IgD-negative memory B cell (primary cell): ENCODE data around the gene VIPR2. TPM values are rescaled to one million over a fixed set of nuclear protein-coding genes. Genes with fewer than 3 reads are reported as not detected.
"Not testable (repeated sequence)": the region's sequence is repeated elsewhere in the genome, so short reads cannot be mapped to it uniquely, and the experiment has no call there.

Source experiments
- H3K27ac Mint-ChIP-seq, 3 donors: one replicate each; pipeline ENCODE4 v1.8.0; 2020 to 2022; ENCODE audit warnings: mild to moderate bottlenecking in 3 of 3, mixed read lengths in 3 of 3, moderate library complexity in 1 of 3
- H3K27me3 Mint-ChIP-seq: one replicate; pipeline ENCODE4 v1.8.0; 2021; ENCODE audit warnings: mixed read lengths
- H3K36me3 Mint-ChIP-seq: one replicate; pipeline ENCODE4 v1.8.0; 2020; ENCODE audit warnings: mild to moderate bottlenecking, mixed read lengths
- H3K4me1 Mint-ChIP-seq, 3 donors: one replicate each; pipeline ENCODE4 v1.8.0; 2020 to 2022; ENCODE audit warnings: mixed read lengths in 3 of 3, mild to moderate bottlenecking in 1 of 3
- H3K4me3 Mint-ChIP-seq, 4 donors: one replicate each; pipeline ENCODE4 v1.8.0; 2020 to 2022; ENCODE audit warnings: mild to moderate bottlenecking in 4 of 4, mixed read lengths in 4 of 4, moderate library complexity in 3 of 4
- H3K9me3 Mint-ChIP-seq, 3 donors: one replicate each; pipeline ENCODE4 v1.8.0; 2020 to 2021; ENCODE audit warnings: mixed read lengths in 3 of 3, mild to moderate bottlenecking in 1 of 3
- polyA plus RNA-seq: library from polyadenylated mRNA; unstranded; fragments of 300-500 nt; fragmentation: Illumina TruSeq; gene quantifications from one replicate; pipeline ENCODE4 v1.2.3, GENCODE V29; 2021

VIPR2 gene
- polyA plus RNA-seq, 1 donor from 2014 or later: not detected

DNA sequence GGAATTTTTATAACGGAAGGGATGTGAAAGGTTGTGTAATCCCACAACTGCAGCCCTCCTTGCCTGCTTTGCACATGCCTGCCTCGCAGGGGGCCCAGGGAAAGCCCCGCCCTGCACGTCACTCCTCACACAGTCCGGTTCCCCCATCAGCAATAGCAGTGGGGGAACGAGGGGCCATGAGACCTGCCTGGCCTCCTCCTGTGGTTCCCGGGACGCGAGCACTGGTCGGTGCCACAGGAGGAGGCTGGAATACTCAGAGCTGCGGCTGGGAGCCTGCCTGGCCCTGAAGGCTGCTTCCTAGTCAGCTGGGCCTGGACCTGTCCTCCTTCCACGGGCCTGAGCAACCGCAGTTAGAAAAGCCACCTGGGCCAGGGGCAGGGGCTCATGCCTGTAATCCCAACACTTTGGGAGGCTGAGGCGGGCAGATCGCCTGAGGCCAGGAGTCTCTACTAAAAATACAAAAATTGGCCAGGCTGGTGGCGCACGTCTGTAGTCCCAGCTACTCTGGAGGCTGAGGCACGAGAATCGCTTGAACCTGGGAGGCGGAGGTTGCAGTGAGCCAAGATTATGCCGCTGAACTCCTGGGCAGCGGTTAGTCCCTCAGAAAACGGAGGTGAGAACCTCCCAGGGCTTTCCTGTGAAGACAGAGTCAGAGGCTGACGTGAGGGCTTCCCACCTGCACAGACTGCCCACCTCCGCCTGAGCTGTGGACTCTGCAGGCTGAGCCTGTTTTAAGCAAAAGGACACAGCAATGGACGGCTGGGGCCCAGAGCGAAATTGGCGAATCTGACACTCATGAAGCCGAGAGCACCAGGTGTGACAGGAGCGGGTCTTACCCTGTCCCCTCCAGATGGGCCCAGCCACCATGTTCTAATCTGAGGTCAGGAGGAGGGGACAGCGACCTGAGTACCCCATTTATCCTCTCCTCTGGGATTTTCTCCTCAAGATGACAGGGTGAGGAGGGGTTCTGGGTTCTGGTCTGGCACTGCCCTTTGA, 52.9 kb downstream of the VIPR2 start:
- Mint-ChIP-seq H3K9me3 (no peaks in the 10 kb centered on the region), H3K36me3 (no peaks in the 10 kb centered on the region), H3K27me3 (no peaks in the 10 kb centered on the region), H3K4me3 (no peak overlapping the region), H3K4me1 (no peaks in the 10 kb centered on the region), H3K27ac (no peak overlapping the region)

DNA sequence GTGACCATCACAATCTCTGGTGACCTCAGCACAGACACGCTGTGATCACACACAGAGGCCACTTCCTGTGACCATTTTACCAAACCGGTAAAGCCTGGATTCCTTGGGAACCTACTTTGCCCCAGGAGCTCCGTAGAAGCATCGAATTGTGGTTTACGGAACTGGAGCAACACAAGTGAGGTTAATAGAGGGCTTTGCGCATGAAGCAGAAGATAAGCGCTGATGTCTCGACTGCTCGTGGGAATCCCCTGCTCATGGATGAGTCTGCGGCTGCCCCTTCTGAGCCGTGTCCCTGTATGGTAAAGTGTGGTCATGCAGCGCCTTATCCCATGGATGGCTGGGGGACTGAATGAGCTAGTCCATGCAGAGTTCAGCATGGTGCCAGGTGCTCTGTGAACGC, 53.6 kb downstream of the VIPR2 start:
- Mint-ChIP-seq H3K27me3 (no peaks in the 10 kb centered on the region), H3K4me3 (no peak overlapping the region), H3K4me1 (no peaks in the 10 kb centered on the region), H3K9me3 (no peaks in the 10 kb centered on the region), H3K27ac (no peak overlapping the region), H3K36me3 (no peaks in the 10 kb centered on the region)

DNA sequence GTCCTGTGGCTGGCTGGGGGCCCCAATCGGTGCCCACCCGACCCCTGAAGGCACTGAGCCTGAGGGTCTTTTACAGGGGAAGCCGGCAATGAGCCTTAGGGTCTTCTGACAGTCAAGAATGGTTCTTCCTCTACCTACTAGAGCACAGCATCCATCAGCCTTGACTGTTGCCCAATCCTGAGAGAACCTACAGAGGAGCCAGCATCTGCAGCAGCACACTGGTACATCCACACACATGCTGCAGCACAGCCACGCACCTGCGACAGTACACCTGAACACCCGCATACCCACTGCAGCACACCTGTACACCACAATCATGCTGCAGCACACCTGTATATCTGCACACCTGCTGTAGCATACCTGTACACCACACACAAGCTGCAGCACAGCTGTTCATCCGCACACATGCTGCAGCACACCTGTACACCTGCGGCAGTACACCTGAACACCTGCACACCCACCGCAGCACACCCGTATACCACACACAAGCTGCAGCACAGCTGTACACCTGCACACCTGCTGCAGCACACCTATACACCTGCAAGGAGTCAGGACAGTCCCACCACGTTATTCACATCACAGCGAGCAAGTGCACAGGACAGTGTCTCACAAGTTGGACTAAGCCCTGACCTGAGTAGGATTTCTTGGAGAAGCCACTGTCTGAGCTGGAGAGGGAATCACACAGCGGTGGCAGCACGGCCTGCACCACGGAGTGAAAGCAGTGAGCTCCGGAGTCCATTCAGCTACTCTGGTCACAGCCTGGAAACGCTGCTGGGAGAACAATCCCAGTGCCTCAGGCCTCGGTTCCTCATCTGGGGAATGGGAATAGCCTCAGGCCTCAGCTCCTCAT, 56.4 kb downstream of the VIPR2 start:
- Mint-ChIP-seq H3K27me3 (no peaks in the 10 kb centered on the region), H3K27ac (no peak overlapping the region), H3K36me3 (no peaks in the 10 kb centered on the region), H3K4me3 (no peak overlapping the region), H3K9me3 (no peaks in the 10 kb centered on the region), H3K4me1 (no peaks in the 10 kb centered on the region)

DNA sequence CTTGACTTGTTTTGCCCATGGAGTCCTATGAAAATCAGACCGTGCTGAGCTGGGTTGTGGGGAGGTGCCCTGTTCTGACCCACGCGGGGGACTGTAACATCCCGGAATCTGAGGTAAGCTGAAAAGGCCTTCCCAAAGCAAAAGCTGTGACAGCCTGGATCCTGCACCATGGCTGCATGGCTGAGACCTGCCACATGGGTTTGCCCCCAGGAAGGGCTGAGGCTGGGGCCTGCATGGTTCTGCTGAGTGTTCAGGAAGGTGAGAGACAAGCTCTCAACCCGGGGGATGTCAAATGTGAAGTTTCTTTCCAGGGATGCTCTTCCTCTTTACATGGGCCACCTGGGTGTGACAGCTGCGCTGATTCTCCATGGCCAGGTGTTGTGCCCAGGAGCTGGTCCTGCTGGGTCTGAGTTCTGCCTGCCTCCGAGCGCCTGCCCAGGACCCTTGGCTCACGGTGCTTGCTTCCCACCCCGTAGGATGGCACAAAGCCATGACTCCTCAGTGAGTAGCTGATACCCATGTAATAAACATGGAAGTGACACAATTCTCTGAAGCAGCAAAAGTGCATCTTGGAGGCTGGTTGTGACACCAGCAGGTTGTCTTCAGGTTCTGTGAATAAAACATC, 58.3 kb downstream of the VIPR2 start:
- Mint-ChIP-seq H3K4me3 (no peak overlapping the region), H3K27me3 (no peaks in the 10 kb centered on the region), H3K27ac (peak overlapping the region in 1 of 3 donors; percentile 76), H3K4me1 (no peaks in the 10 kb centered on the region), H3K9me3 (peaks cover 0 to 1% (median 1%) of the 10 kb centered on the region in 3 donors), H3K36me3 (no peaks in the 10 kb centered on the region)

DNA sequence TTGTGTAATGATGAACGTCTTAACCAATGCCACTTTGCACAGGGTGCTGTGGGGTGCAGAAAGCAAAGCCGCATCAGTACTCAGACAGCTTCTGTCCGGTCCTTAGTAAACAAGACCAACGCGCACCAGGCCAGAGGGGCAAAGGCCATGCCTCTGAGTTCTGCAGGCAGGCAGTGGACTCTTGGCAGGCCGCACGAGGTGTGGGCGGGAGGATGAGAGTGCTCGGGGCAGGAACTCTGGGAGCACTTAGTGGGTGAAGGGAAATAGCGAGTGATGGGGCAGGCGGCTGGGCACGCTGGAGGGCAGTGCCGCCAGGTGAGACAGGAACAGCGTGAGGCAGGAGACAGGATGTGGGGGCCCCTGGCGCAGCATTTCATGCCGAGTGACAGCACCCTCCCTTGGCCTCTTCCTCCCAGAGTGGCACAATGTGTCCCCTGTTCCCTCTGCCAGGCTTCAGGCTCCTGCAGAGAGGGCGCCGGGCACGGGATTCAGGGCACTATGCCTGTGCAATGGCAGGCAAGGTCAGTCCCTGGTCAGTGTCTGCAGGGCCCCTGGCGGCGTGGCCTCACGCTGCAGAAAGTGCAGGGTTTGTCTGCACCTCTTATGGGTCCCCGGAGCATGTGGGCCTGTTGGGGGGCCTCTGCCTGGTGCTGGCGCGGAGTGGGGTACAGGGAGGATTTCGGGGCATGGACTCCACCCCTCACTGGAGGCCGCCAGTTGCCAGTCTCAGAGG, 60.4 kb downstream of the VIPR2 start:
- Mint-ChIP-seq H3K9me3 (peaks cover 0 to 1% (median 1%) of the 10 kb centered on the region in 3 donors), H3K27ac (peak overlapping the region in 1 of 3 donors; percentile 59), H3K27me3 (no peaks in the 10 kb centered on the region), H3K4me1 (no peaks in the 10 kb centered on the region), H3K36me3 (no peaks in the 10 kb centered on the region), H3K4me3 (no peak overlapping the region)

DNA sequence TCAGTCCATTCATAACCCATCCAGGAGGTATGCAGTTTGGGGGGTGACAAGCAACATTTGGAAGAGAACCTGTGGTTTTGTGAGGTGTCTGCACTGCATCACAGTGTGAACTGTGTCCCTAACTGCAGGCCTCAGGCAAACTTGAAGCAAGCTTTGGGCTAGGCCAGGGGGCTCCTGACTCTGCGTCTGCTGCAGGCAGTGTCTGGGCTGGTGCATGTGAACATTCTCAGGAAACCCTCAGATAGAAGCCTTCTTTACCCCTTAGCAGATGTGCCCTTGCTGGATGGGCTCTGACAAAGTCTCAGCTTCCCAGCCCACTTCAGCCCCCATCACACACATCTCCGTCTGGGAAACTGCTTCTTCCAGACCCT, 61.0 kb downstream of the VIPR2 start:
- Mint-ChIP-seq H3K36me3 (no peaks in the 10 kb centered on the region), H3K4me3 (no peak overlapping the region), H3K9me3 (peaks cover 0 to 1% (median 1%) of the 10 kb centered on the region in 3 donors), H3K27me3 (peaks cover 3% of the 10 kb centered on the region), H3K4me1 (no peaks in the 10 kb centered on the region), H3K27ac (no peak overlapping the region)

DNA sequence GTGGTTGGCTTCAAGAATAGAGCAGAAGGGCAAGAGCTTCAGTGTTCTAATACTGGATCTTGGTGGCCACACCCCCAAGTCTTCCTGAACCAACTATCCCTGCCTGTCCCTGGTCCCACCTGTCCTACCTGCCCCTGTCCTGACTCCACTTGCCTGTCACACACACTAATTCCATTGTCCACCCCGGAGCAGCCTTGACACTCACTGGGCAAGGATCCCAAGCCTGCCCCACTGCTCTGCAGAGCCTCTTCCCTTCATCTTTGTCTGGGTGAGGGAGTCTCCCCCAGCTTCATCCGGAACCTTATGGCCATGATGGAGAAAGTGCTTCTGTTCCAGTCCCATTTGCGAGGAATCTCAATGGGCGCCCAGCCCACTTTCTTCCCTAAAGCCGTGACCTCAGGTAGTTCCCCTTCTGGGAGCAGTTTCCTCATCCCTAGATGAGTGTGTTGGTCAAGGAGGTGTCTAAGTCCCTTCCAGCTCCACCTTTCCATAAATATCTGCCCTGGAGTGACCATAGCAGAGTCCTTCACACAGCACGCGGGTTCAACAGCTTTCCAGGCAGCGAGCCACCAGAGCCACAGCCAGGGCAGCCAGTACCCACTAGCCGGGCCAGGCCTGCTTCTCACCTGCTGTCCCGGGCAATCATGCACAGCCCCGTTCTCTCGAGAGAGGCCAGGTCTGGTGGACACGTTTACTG, 61.5 kb downstream of the VIPR2 start:
- Mint-ChIP-seq H3K4me1 (no peaks in the 10 kb centered on the region), H3K27ac (peak overlapping the region in 1 of 3 donors; percentile 48), H3K9me3 (peaks cover 0 to 1% (median 1%) of the 10 kb centered on the region in 3 donors), H3K27me3 (peaks cover 5% of the 10 kb centered on the region), H3K4me3 (no peak overlapping the region), H3K36me3 (no peaks in the 10 kb centered on the region)

DNA sequence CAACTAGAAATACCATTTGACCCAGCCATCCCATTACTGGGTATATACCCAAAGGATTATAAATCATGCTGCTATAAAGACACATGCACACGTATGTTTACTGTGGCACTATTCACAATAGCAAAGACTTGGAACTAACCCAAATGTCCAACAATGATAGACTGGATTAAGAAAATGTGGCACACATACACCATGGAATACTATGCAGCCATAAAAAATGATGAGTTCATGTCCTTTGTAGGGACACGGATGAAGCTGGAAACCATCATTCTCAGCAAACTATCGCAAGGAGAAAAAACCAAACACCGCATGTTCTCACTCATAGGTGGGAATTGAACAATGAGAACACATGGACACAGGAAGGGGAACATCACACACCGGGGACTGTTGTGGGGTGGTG, 62.6 kb downstream of the VIPR2 start:
- not testable (repeated sequence) for H3K4me3 Mint-ChIP-seq, H3K9me3 Mint-ChIP-seq, H3K4me1 Mint-ChIP-seq, H3K27ac Mint-ChIP-seq, H3K27me3 Mint-ChIP-seq, H3K36me3 Mint-ChIP-seq

DNA sequence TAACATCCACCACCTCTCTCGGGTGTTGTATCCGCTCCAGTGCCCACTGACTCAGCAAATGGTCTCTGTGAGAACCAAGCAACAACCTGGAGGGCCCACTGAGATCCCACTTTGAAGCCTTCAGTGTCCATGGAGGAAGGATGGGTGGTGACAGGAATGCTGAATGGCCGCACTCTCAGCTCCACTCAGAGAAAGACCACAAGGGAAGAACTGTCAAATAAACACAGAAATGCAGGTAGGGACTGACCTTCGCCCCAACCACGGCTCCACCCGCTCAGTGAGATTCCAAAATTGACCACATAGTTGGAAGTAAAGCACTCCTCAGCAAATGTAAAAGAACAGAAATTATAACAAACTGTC, 65.8 kb downstream of the VIPR2 start:
- no peak overlapping the region for H3K27ac Mint-ChIP-seq
- peaks cover 5% of the 10 kb centered on the region for H3K27me3 Mint-ChIP-seq
- no peaks in the 10 kb centered on the region for H3K4me1 Mint-ChIP-seq
- H3K4me3 Mint-ChIP-seq: no peak overlapping the region
- H3K9me3 Mint-ChIP-seq: peaks cover 0 to 1% (median 1%) of the 10 kb centered on the region in 3 donors
- H3K36me3 Mint-ChIP-seq: no peaks in the 10 kb centered on the region

DNA sequence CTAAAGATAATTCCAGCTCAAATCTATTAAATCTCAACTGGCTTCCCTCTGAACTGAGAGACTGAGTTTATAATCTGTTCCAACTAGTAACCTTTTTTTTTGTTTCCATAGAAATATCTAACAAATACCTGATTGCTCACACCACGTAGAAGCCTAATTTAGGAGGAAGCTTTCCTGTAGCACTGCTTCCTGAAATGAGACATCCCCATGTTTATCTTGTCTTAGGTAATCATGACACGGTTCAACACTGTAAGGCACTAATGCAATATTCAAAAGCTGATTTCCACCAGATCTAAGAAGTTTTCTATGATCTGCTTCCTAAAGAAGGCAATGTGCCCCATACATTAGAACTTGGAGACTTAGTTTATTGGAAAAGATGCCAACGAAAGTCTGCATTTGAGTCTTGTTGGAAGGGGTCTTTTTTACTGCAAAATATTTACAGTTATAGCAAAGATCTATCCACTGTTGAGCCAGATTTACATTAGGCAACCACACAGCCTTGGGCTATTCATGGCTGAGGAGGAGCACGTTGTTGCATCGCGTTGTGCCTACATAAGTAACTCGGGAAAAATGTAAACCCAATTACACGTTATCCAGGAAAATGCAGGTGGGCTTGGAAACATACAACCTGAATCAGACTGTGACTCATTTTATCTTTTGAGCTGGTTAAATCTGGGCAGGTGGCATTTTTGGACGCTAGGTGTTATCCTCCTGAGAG, 66.3 kb downstream of the VIPR2 start:
- no peaks in the 10 kb centered on the region for H3K4me1 Mint-ChIP-seq
- no peak overlapping the region for H3K4me3 Mint-ChIP-seq
- H3K36me3 Mint-ChIP-seq: no peaks in the 10 kb centered on the region
- H3K27ac Mint-ChIP-seq: no peak overlapping the region
- H3K27me3 Mint-ChIP-seq: peaks cover 5% of the 10 kb centered on the region
- H3K9me3 Mint-ChIP-seq: peaks cover 0 to 1% (median 1%) of the 10 kb centered on the region in 3 donors

DNA sequence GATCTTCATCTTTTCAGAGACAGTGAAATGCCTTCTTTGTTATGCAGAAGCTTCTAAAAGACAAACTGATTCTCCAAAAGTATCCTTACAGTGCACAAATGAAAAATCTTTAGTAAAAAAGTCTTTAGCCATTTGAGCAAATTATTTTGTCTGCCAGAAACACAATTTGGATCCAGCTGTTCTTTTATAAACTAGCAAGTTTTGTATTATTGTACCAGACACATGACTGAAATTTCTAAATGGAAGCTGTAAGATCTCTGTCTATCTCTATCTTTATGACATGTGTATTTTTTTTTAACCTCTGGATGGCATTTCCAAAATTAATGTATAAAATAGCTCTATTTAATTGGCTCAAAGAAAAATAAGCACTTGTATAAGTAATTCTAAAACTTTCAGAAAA, 68.3 kb downstream of the VIPR2 start:
- no peaks in the 10 kb centered on the region for H3K4me1 Mint-ChIP-seq
- H3K27me3 Mint-ChIP-seq: peaks cover 5% of the 10 kb centered on the region
- no peaks in the 10 kb centered on the region for H3K36me3 Mint-ChIP-seq
- no peaks in the 10 kb centered on the region for H3K9me3 Mint-ChIP-seq
- H3K27ac Mint-ChIP-seq: no peak overlapping the region
- no peak overlapping the region for H3K4me3 Mint-ChIP-seq

DNA sequence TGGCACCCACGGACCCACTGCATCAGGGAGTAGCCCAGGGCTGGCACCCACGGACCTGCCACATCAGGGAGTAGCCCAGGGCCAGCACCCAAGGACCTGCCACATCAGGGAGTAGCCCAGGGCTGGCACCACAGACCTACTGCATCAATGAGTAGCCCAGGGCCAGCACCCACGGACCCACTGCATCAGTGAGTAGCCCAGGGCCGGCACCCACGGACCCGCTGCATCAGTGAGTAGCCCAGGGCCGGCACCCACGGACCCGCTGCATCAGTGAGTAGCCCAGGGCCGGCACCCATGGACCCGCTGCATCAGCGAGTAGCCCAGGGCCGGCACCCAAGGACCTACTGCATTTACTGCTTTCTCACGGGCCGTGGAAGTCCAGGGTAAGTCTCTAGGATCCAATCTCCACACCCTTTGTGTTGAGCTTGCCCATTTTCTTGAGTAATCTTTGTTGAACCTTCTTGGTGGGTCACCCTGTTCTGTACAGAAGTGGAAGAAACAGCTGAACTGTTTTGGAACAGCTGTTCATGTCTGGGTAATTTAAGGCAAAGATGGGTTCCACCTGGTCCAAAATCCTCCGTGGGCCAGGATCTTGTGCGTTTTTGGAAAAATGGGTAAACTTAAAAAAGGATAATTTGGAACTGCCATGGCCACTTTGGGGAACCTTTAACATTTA, 69.0 kb downstream of the VIPR2 start:
- H3K36me3 Mint-ChIP-seq: no peaks in the 10 kb centered on the region
- H3K9me3 Mint-ChIP-seq: no peaks in the 10 kb centered on the region
- no peak overlapping the region for H3K4me3 Mint-ChIP-seq
- H3K4me1 Mint-ChIP-seq: no peaks in the 10 kb centered on the region
- H3K27me3 Mint-ChIP-seq: peaks cover 5% of the 10 kb centered on the region
- H3K27ac Mint-ChIP-seq: no peak overlapping the region

DNA sequence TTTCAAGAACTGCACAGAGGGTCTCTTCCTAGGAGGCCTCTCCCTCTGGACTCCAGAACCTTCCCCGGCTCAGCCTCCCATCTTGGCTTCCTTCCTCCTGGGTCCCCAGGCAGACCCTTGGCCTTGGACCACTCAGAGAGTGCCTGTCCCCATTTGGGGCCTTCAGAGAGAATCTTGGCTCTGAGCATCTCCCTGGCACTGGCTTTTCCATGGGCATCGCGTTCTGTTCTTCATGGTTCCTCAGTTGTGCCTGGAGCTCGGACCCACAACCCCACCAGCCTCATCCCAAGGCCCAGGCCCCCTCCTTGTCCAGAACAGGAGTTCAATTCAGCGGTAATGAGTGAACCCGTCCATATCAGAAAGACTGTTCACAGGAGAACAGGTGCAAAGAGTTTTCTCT, 73.4 kb downstream of the VIPR2 start:
- Mint-ChIP-seq H3K27me3 (no peaks in the 10 kb centered on the region), H3K27ac (no peak overlapping the region), H3K4me3 (no peak overlapping the region)

More for the DNA sequence above, 73.4 kb downstream of the VIPR2 start:
- peaks cover 0 to 3% (median 0%) of the 10 kb centered on the region in 3 donors for H3K4me1 Mint-ChIP-seq
- no peaks in the 10 kb centered on the region for H3K9me3 Mint-ChIP-seq
- H3K36me3 Mint-ChIP-seq: no peaks in the 10 kb centered on the region
